Panc1 (cell line): Measurements from ENCODE around the gene NTRK2. TPM values are rescaled to one million over a fixed set of nuclear protein-coding genes. Genes with fewer than 3 reads are reported as not detected.

Experiments used
- ATAC-seq: fragments of 200-7000 bp; cut with Tn5 transposase; 2 replicates; pipeline ENCODE4 v1.9.1; 2020; ENCODE audit warnings: mild to moderate bottlenecking, moderate library complexity
- BruUV-seq: library from RNA; stranded (reverse); fragments of 400-500 nt; replicated peaks from 2 replicates; lab custom pipeline; 2021; lab: Mats Ljungman, UMichigan
- CTCF ChIA-PET: fragments of 300-600 bp; sonication (Branson Sonifier 250); formaldehyde crosslinking; loops from one replicate; lab custom pipeline; 2022; ENCODE audit warnings: antibody characterized with exemption; lab: Charles Lee
- POLR2A ChIA-PET: fragments of 300-600 bp; sonication (Branson Sonifier 250); formaldehyde crosslinking; loops from one replicate; lab custom pipeline; 2022; ENCODE audit warnings: antibody characterized with exemption; lab: Charles Lee
- DNase-seq: peaks from one replicate; pipeline ENCODE4 v3.0.0-alpha.2; 2010; ENCODE audit warnings: low read depth, low spot score
- H3K27ac ChIP-seq: 2 replicates; pipeline ENCODE4 v1.5.1; 2011; ENCODE audit warnings: mild to moderate bottlenecking, low read length, inconsistent platforms
- H3K27me3 ChIP-seq: fragments of 200-500 bp; sonication (Bioruptor generic); 2 replicates; pipeline ENCODE4 v1.6.0; 2014; ENCODE audit warnings: low read length, inconsistent platforms; ENCODE audit not compliant: control insufficient read depth, insufficient read depth
- H3K36me3 ChIP-seq: fragments of 200-500 bp; sonication (Bioruptor generic); 2 replicates; pipeline ENCODE4 v1.5.1; 2014; ENCODE audit warnings: inconsistent platforms, mild to moderate bottlenecking, low read length, moderate library complexity; ENCODE audit not compliant: control insufficient read depth, insufficient read depth
- H3K4me1 ChIP-seq: 2 replicates; pipeline ENCODE4 v1.5.1; 2011; ENCODE audit warnings: inconsistent platforms, mild to moderate bottlenecking, low read length, moderate library complexity; ENCODE audit not compliant: control insufficient read depth, insufficient read depth
- H3K4me3 ChIP-seq, 2 experiments: 2 replicates each; pipeline ENCODE4 v1.5.1; 2011 to 2012; ENCODE audit warnings: low read depth in 2 of 2, low read length in 2 of 2, mild to moderate bottlenecking in 2 of 2, inconsistent platforms in 1 of 2, moderate library complexity in 1 of 2
- H3K9me3 ChIP-seq: fragments of 200-500 bp; sonication (Bioruptor generic); 2 replicates; pipeline ENCODE4 v1.5.1; 2014; ENCODE audit warnings: low read depth, mild to moderate bottlenecking, inconsistent platforms, low read length, moderate library complexity; ENCODE audit not compliant: control insufficient read depth, insufficient read depth
- POLR2AphosphoS5 ChIP-seq: IDR thresholded peaks from 2 replicates; pipeline ENCODE4 v1.6.1; 2012; ENCODE audit warnings: mild to moderate bottlenecking, low read depth, low read length, moderate library complexity
- SIN3A ChIP-seq: IDR thresholded peaks from 2 replicates; pipeline ENCODE4 v1.6.1; 2012; ENCODE audit warnings: low read depth, mild to moderate bottlenecking, low read length, moderate library complexity, borderline replicate concordance; ENCODE audit not compliant: insufficient read depth
- TCF7L2 ChIP-seq: IDR thresholded peaks from 2 replicates; pipeline ENCODE4 v1.6.1; 2011; ENCODE audit warnings: mild to moderate bottlenecking, low read depth, low read length, inconsistent platforms
- in situ Hi-C: cut with HindIII; loops from 2 replicates; pipeline ENCODE4 v1.10.0; 2016; ENCODE audit warnings: low sequenced_read_pairs, low pct_unique_long_range_greater_than_20kb
- intact Hi-C: fragments of 100-400 bp; cut with micrococcal nuclease; formaldehyde crosslinking; loops from one replicate; pipeline ENCODE4 v1.10.0; 2022; ENCODE audit not compliant: unreplicated experiment
- total RNA-seq: library from RNA; stranded (reverse); gene quantifications from one replicate; pipeline ENCODE4 v1.2.1, GENCODE V29; 2021; ENCODE audit not compliant: unreplicated experiment
- TF ChIP-seq, protein P1 (sequence below), 2 experiments: IDR thresholded peaks; 2 replicates each; pipeline ENCODE4 v1.6.1; 2011 to 2012; ENCODE audit warnings: low read depth in 2 of 2, control low read depth in 1 of 2, low read length in 1 of 2, mild to moderate bottlenecking in 1 of 2, moderate library complexity in 1 of 2; ENCODE audit not compliant: insufficient read depth in 1 of 2
- TF ChIP-seq, protein P2 (sequence below): fragments of 450-650 bp; IDR thresholded peaks from 2 replicates; pipeline ENCODE4 v1.5.1; 2017; ENCODE audit warnings: mild to moderate bottlenecking

The NTRK2 gene
- total RNA-seq, 1 experiment from 2014 or later: 0.23 TPM

DNA sequence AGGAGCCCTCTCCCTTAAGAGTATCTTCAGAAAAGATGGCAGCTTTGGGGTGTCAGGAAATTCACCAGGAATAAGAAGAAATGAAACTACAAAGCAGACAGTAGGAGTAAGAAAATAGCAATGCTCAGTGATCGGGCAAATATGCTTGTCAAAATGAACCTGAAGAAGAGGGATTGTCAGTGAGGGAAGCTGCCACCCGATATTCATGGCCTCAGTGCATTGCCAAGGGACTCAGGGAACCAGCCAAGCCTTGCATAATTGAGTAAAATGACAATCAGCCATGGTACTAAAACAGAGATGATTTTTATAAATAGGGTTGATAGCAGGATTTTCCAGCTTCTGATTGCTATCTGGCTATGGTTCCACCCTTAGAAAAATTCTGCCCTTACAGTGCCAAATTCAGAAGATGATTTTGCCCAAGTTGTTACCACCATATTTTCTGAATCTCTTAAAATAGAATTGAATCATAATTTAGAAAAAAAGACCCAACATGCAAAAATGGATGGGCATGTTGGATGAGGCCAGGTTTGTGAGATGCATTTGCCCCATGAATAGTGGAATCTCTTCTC is 274.0 kb downstream of the NTRK2 start:
- no peak overlapping the region for H3K27ac ChIP-seq
- no TSS peak for BruUV-seq
- no peaks in the 10 kb centered on the region for H3K27me3 ChIP-seq
- CTCF ChIA-PET: no interaction called here
- no peak for ATAC-seq
- no peak overlapping the region for H3K4me3 ChIP-seq
- POLR2A ChIA-PET: no interaction called here
- no peaks in the 10 kb centered on the region for H3K4me1 ChIP-seq
- in situ Hi-C loops: no loop called here
- H3K36me3 ChIP-seq: no peaks in the 10 kb centered on the region
- H3K9me3 ChIP-seq: no peaks in the 10 kb centered on the region
- TF ChIP-seq, protein P1, sequence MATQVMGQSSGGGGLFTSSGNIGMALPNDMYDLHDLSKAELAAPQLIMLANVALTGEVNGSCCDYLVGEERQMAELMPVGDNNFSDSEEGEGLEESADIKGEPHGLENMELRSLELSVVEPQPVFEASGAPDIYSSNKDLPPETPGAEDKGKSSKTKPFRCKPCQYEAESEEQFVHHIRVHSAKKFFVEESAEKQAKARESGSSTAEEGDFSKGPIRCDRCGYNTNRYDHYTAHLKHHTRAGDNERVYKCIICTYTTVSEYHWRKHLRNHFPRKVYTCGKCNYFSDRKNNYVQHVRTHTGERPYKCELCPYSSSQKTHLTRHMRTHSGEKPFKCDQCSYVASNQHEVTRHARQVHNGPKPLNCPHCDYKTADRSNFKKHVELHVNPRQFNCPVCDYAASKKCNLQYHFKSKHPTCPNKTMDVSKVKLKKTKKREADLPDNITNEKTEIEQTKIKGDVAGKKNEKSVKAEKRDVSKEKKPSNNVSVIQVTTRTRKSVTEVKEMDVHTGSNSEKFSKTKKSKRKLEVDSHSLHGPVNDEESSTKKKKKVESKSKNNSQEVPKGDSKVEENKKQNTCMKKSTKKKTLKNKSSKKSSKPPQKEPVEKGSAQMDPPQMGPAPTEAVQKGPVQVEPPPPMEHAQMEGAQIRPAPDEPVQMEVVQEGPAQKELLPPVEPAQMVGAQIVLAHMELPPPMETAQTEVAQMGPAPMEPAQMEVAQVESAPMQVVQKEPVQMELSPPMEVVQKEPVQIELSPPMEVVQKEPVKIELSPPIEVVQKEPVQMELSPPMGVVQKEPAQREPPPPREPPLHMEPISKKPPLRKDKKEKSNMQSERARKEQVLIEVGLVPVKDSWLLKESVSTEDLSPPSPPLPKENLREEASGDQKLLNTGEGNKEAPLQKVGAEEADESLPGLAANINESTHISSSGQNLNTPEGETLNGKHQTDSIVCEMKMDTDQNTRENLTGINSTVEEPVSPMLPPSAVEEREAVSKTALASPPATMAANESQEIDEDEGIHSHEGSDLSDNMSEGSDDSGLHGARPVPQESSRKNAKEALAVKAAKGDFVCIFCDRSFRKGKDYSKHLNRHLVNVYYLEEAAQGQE (IDR thresholded peaks at IDR 0.05; ENCODE audit: insufficient read depth in 1 of 2, low read depth in 2 of 2, low read length in 1 of 2): no peak
- no peak for TF ChIP-seq TCF7L2
- TF ChIP-seq, protein P2, sequence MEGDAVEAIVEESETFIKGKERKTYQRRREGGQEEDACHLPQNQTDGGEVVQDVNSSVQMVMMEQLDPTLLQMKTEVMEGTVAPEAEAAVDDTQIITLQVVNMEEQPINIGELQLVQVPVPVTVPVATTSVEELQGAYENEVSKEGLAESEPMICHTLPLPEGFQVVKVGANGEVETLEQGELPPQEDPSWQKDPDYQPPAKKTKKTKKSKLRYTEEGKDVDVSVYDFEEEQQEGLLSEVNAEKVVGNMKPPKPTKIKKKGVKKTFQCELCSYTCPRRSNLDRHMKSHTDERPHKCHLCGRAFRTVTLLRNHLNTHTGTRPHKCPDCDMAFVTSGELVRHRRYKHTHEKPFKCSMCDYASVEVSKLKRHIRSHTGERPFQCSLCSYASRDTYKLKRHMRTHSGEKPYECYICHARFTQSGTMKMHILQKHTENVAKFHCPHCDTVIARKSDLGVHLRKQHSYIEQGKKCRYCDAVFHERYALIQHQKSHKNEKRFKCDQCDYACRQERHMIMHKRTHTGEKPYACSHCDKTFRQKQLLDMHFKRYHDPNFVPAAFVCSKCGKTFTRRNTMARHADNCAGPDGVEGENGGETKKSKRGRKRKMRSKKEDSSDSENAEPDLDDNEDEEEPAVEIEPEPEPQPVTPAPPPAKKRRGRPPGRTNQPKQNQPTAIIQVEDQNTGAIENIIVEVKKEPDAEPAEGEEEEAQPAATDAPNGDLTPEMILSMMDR: no peak
- TF ChIP-seq SIN3A: no peak
- TF ChIP-seq POLR2AphosphoS5: no peak
- DNase-seq: no peak
- intact Hi-C loops: no loop called here

DNA sequence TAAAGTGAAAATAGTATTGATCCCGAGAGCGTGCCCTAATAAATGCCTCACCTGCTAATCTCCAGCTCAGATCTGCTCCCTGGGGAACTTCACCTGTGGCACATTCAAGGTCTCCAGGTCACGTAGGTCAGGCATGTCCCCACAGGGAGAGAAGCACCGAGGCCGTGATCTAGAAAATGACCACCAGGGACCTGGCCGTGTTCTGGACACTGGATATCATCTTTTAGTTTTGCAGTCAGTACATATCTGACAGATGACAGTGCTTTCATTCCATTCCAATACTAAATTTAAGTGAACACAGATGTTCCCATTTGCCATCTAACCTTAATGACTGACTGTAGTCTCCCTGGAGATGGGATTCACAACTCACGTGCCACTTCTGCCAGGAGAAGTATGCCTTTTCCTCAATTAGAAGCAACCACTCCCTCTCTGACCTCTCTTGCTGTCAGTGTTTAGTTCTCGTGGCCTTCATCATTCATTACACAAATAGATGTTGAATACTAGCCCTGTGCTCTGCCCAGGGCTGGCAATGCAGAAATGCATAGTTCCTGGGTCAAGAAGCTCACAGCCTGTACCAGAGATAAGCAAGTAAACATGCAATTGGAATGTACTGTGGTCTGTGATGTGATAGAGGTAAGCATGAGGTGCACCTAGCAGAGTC is 276.5 kb downstream of the NTRK2 start:
- in situ Hi-C loops: no loop called here
- Histone ChIP-seq H3K36me3 (no peaks in the 10 kb centered on the region), H3K27ac (no peak overlapping the region), H3K9me3 (no peaks in the 10 kb centered on the region), H3K4me3 (no peak overlapping the region), H3K27me3 (no peaks in the 10 kb centered on the region), H3K4me1 (no peaks in the 10 kb centered on the region)
- intact Hi-C loops: no loop called here
- ATAC-seq (no peak), DNase-seq (no peak)
- POLR2A ChIA-PET: no interaction called here
- CTCF ChIA-PET: no interaction called here
- TF ChIP-seq SIN3A: no peak
- TF ChIP-seq TCF7L2: no peak
- no peak for TF ChIP-seq POLR2AphosphoS5
- TF ChIP-seq, protein P2: no peak
- BruUV-seq: no TSS peak
